A549 (cell line): Measurements from ENCODE around the gene ENTPD3.

Experiments used
- CHD4 ChIP-seq: fragments of 200-600 bp; sonication (generic); IDR thresholded peaks from 2 replicates; pipeline ENCODE4 v1.6.1; 2016; ENCODE audit warnings: antibody characterized with exemption, mild to moderate bottlenecking, borderline replicate concordance
- EP300 ChIP-seq, 2 experiments: fragments of >200 bp; sonication (Bioruptor Twin); formaldehyde crosslinking; IDR thresholded peaks; 2 replicates in 1 of 2; 3 replicates in 1 of 2; pipeline ENCODE4 v1.6.1; 2016 to 2017
- HDAC2 ChIP-seq: fragments of 200-600 bp; sonication (generic); IDR thresholded peaks from 2 replicates; pipeline ENCODE4 v1.6.1; 2016
- NFE2L2 ChIP-seq: fragments of 150-350 bp; conservative IDR thresholded peaks from 2 replicates; pipeline ENCODE4 v1.6.1; 2014; ENCODE audit warnings: low read length
- RAD21 ChIP-seq, 2 experiments: fragments of >200 bp in 1 of 2; sonication (Bioruptor Twin) in 1 of 2; formaldehyde crosslinking in 1 of 2; IDR thresholded peaks in 1 of 2; conservative IDR thresholded peaks in 1 of 2; 2 replicates in 1 of 2; 3 replicates in 1 of 2; pipeline ENCODE4 v1.6.1; 2012 to 2018; ENCODE audit warnings: inconsistent platforms in 1 of 2
- ZSCAN20 ChIP-seq: fragments of 250-450 bp; sonication (Bioruptor Pico); IDR thresholded peaks from 2 replicates; pipeline ENCODE4 v1.8.0; 2022; ENCODE audit warnings: mild to moderate bottlenecking, moderate library complexity
- TF ChIP-seq, protein P1 (sequence below): fragments of >200 bp; sonication (Bioruptor Twin); formaldehyde crosslinking; IDR thresholded peaks from 3 replicates; pipeline ENCODE4 v1.5.1; 2016
- TF ChIP-seq, protein P2 (sequence below): fragments of 450-650 bp; IDR thresholded peaks from 2 replicates; pipeline ENCODE4 v1.6.1; 2014; ENCODE audit warnings: antibody characterized with exemption
- TF ChIP-seq, protein P3 (sequence below): IDR thresholded peaks from 2 replicates; pipeline ENCODE4 v1.6.1; 2012

DNA sequence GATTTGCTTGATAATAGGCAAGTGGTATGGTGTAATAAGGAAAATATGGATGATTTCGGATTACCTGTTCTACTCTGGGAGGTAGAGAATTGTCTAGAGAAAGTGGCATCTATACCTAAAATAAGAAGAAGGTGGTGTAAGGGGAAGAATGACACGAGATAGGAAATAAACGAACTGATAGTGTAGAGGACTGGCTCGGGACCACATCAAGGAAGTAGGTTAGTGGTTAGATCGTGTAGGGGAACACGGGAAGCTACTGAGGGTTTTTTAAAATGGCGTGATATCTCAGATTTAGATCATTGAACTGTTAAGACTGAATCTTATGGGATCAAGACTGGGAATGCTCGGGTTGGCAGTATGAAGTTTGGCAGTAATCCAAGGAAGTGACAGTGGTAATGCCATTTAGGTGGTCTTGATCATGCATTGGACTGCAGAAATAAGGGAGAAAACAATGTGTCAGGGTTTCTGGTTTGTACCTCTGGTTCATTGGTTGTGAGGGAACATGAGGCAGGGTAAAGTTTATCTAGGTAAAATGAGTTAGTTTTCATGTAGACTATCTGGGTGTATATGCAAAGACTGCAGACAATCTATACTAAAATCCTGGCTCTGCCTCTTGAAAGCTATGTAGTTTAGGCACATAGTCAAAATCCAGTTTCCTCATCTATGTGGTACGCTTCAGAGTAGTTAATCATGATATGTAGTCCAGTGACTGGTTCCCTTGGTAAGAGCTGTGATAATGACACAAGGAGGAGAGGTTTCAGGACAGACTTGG is 77.5 kb downstream of the ENTPD3 start:
- TF ChIP-seq, protein P1, sequence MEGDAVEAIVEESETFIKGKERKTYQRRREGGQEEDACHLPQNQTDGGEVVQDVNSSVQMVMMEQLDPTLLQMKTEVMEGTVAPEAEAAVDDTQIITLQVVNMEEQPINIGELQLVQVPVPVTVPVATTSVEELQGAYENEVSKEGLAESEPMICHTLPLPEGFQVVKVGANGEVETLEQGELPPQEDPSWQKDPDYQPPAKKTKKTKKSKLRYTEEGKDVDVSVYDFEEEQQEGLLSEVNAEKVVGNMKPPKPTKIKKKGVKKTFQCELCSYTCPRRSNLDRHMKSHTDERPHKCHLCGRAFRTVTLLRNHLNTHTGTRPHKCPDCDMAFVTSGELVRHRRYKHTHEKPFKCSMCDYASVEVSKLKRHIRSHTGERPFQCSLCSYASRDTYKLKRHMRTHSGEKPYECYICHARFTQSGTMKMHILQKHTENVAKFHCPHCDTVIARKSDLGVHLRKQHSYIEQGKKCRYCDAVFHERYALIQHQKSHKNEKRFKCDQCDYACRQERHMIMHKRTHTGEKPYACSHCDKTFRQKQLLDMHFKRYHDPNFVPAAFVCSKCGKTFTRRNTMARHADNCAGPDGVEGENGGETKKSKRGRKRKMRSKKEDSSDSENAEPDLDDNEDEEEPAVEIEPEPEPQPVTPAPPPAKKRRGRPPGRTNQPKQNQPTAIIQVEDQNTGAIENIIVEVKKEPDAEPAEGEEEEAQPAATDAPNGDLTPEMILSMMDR = no peak
- TF ChIP-seq, protein P2, sequence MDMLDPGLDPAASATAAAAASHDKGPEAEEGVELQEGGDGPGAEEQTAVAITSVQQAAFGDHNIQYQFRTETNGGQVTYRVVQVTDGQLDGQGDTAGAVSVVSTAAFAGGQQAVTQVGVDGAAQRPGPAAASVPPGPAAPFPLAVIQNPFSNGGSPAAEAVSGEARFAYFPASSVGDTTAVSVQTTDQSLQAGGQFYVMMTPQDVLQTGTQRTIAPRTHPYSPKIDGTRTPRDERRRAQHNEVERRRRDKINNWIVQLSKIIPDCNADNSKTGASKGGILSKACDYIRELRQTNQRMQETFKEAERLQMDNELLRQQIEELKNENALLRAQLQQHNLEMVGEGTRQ = no peak
- TF ChIP-seq RAD21 (conservative IDR thresholded peaks at IDR 0.05 in 1 of 2, IDR thresholded peaks at IDR 0.05 in 1 of 2) (no peak), HDAC2 (no peak), NFE2L2 (no peak), CHD4 (no peak), ZSCAN20 (CRISPR knock-in tag) (no peak), EP300 (IDR thresholded peaks at IDR 0.05) (no peak)
- TF ChIP-seq, protein P3, sequence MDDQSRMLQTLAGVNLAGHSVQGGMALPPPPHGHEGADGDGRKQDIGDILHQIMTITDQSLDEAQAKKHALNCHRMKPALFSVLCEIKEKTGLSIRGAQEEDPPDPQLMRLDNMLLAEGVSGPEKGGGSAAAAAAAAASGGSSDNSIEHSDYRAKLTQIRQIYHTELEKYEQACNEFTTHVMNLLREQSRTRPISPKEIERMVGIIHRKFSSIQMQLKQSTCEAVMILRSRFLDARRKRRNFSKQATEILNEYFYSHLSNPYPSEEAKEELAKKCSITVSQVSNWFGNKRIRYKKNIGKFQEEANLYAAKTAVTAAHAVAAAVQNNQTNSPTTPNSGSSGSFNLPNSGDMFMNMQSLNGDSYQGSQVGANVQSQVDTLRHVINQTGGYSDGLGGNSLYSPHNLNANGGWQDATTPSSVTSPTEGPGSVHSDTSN = no peak
